ENCODE data around the gene AOPEP.
A peak's percentile ranks its signal among the peaks of the same experiment; 100 is the strongest.

Gene AOPEP

DNA sequence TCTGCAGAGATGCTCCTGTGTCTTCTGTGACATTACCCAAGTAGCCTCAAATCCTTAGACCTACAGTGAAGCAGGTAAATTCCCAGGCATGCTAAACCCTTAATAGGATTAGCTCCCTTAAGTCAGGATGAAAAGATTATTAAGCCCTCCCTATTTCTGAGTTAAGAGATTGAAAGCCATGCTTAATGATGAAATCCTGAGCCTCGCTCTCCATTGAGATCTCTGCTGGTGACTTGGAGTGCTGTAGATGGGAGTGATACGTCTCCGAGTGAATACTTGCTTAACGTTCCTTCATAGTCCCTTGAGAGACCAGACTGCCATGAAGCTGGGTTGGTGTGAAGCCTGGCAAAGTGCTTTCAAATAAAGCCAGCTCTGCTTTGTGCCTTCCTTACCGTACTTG is 34.2 kb downstream of the AOPEP start:
- DNase-seq (ENCODE audit: low spot score): no peak

DNA sequence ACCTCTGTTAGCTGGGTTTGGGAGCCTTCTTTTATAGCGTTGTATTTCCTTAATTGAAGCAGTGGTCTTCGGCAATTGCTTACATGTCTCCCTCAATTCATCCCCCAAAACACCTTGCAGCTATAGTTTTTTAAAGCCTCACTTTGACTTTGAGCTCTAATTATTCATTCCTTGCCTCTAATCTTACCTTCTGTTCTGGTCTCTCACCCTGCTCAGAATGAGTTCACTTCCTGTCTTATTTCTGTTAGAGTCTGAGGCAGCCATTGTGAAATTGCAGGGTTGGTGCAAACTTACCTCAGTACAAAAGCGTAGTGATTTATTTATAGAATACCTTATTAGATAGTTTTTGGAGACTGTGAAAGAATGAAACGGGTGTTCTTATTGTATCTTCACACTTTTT is 35.0 kb downstream of the AOPEP start:
- DNase-seq (ENCODE audit: low spot score): no peak

DNA sequence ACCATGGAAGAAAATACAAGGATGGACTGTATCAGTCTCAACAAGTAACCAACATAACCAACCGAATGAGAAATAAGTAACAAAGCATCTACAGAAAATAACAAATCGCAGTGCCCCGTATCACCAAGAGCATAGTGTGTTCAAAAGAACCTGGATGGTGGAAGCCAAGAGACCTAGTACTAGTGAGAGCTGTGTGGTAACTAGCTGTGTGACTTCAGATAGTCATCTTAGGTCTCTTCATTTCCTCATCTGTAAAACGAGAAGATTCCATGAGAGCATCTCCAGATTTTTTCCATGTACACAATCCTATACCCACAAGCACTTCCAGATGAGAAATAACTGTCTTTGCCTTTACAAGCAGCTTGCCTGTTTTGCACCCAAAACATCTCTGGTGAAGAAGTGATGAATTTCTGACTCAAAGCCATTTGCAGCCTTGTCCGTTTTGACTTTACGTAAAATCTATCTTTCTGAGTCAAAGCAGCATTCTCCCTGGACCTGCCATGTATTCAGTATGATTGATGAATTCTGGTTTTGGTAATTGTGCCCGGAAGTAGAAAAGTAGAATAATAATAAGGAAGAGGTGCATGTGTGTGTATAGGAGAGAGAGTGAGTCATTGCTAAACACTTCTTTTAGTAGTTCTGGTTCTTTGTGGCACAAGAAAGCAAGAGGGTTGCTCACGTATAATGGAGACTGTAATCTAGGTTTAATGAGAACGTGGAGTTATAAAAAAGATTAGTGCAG is 41.0 kb downstream of the AOPEP start:
- DNase-seq (ENCODE audit: low spot score): peak; percentile 13

DNA sequence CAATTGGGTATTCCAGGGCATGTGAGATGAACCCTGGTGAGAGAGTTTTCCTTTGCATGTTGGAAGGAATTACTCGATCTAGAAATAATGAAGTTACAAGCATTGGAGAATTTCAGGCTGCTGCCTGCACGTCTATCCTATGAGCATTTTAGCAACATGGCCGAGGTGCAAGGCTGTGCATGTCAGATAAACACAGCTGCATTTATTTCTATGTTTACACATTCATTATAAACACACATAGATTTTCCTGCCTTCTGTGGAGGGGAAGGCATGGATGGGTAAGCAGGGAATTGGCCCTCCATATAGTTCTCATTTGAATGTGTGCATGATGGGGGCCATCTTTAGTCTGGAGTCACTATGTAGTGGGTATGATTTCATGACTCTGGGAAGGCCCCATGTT is 42.3 kb downstream of the AOPEP start:
- no peak for DNase-seq (ENCODE audit: low spot score)

DNA sequence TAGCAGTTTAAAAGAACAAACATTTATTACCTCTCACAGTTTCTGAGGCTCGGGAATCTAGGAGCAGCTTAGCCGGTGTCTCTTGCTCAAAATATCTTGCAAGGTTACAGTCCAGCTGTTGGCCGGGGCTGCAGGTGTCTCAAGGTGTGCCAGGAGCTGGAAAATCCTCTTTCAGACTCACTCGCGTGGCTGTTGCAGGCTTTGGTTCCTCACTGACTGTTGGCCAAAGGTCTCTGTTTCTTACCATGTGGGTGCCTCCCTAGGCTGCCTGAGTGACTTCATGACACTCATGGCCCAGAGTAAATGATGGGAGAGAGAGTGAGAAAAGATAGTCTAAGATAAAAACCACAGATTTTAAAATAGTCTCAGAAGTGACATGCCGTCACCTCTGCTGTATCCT is 43.8 kb downstream of the AOPEP start:
- DNase-seq (ENCODE audit: low spot score): no peak

DNA sequence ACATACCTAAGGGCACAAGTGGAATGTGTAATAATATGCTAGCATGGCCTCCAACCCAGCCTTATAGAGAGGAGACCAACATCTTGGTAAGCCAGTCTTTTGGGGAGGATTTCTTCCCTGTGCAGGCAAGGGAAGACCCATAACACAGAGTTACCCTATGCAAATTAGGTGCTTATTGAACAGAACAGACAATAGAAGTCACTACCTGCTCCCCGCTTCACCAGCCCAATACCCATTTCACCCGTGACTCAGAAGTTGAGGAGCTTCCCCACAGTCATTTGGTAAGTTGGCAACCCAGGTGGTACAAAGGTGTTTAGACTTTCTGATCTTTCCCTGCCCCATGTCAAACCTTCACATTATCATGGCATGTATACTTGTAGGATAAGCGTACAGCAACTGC is 44.6 kb downstream of the AOPEP start:
- DNase-seq (ENCODE audit: low spot score): no peak

DNA sequence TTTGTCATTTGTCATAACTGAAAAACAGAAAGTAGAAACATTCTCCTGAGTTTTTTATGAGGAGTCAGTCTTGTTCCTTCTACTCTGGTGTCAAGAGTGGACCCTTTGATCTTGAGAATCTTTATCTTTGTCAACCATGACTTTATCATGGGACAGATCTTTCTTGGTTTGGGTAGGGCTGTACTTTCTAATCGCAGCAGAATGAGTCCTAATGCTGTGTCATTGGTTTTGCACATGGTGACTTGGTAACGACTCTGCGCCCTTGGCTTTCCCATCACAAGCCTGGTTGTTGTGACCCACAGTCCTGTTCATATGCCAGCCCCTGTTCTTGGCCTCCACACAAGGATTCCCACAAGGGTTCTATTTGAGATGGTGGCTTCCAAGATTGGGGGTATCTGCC is 45.6 kb downstream of the AOPEP start:
- DNase-seq (ENCODE audit: low spot score): no peak

DNA sequence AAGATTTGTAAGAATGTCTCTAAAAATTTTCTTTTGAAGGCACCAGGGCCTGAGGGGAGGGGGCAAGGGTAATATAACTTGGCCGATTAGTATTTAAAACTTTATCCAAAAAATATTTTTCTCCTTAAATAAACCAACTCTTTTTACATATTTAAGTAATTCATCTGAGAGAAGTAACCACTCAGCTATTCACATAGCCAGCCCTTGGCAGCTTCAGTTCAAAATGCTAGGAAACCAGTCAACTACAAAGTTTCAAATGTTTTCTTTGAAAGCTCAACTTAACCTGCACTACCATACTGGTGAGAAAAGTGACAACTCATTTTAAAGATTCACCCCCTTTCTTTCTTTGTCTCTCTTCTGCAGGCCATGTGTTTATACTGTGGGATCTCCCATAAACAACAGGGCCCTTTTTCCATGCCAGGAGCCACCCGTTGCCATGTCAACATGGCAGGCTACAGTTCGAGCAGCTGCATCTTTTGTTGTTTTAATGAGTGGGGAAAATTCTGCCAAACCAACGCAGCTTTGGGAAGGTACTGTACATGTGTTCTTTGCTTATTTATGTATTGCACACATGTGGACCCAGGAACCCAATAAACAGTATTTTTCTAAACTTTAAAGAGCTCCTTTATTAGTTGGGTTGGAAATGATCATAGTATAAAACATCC is 46.3 kb downstream of the AOPEP start:
- DNase-seq (ENCODE audit: low spot score): peak; percentile 34

DNA sequence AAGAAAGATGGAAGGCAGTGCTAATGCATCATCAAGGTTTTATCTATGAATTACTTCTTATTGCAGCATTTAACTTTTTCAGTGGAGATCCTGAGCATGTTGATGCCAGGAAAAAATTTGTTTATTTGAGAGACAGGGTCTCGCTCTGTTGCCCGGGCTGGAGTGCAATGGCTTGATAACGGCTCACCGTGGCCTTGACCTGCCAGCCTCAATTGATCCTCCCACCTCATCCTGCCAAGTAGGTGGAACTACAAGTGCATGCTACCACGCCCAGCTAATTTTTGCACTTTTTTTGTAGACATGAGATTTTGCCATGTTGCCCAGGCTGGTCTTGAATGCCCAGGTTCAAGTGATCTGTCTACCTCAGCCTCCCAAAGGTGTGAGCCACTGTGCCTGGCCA is 47.2 kb downstream of the AOPEP start:
- no peak for DNase-seq (ENCODE audit: low spot score)

DNA sequence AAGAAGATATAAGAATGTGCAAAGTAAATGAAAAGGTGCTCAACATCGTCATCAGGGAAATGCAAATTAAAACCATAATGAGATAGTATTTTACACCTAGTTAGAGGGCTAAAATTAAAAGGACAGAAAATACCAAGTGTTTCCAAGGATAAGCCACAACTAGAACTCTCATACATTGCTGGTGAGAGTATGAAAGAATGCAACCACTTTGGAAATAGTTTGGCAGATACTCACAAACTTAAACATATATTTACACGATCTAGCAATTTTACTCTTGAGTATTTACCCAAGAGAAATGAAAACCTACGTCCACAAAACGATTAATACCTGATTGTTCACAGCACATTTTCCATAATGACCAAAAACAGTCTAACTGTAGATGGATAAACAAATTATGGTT is 51.5 kb downstream of the AOPEP start:
- DNase-seq (ENCODE audit: low spot score): no peak

DNA sequence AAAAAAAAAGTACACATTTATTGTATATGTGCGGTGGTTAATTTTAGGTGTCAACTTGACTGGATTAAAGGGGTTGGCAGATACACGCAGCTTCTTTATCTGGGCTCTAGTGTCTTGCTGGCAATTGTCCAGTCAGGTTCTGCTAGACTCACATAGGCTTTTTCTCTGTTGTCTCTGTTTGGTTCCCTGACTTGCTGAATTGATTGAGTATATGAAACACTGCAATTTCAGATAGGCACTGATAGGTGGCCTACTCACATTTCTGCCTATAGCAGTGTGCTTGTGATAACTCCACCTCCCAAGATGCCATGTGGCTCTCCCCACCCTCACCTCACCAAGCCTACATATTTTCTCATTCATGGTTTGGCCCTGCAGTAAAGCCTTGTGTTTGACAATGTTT is 52.5 kb downstream of the AOPEP start:
- no peak for DNase-seq (ENCODE audit: low spot score)

DNA sequence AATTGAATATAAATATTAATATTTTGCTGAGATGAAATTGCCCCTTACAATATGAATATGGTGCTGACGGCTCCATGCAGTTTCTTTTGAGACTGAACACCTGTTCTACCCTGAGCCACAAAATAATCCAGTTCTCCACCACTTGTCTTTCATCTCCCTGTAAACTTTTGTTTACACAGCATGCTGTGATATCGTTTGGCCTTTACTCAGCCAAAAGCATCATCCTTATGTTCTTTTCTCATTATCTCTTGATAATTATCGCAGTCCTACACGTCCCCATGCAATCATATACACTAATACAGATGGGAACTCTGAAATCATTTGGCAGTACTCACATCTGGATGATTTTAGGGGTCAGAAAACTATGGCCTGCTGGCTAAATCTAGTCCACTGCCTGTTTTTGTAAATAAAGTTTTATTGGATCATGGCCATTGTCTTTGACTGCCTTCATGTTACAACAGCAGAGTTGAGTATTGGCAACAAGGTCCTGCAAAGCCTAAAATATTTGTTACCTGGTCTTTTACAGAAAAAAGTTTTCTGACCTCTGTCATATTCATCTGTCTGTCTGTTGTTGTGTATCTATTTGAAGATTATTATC is 53.3 kb downstream of the AOPEP start:
- no peak for DNase-seq (ENCODE audit: low spot score)

DNA sequence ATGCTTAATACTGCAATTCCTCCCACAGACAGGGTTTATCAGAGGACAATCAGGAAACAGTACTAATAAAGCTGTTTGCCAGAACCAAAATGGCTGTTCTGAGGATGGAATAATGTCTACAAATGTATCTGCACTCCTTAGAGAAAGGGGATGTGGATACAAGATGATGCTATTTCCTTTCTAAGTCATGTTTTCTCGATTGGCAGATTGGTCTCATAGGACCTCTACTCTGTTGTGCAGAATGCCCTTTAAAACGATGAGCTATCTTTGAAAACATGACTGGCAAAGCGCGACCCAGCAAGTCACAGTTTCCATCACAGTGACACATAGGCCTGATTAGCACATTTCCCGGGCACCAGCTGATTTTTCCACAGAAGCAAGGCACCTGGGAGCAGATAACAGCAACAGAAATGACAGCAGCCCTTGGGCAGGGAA is 54.0 kb downstream of the AOPEP start:
- no peak for DNase-seq (ENCODE audit: low spot score)

DNA sequence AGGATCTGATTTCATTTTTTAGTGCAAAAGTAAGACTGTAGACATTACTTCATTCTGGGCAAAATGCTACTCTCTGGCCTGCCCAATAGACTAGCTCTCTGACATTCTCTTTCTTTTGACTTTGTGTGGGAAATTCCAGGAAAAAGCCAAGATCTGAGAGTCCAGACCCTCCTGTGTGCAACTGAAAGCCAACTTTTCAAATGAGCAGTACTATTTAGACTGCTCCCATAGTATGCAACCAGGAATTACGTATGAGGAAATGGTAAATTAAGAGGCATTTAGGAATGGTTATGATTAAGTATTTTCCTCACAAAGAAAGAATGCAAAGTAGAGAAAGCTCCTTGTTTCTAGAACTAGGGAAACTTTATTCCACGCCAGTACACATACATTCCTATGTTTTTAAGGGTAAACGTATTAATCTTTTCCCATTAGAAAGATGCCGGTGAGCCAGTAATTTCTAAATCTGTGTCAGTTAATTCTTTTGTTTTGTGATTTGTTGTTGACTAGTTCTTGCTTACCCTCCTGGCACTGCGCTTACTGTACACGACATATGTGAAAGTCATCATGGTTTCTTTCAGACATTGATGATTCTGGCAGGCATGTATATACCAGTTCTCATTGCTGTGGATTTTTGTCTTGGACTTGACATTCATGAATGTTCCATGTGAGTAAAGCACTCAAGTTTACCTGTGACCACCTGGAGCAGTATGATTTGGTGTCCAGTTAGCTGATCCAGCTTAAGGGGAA is 56.0 kb downstream of the AOPEP start:
- peak; percentile 41 for DNase-seq (ENCODE audit: low spot score)

DNA sequence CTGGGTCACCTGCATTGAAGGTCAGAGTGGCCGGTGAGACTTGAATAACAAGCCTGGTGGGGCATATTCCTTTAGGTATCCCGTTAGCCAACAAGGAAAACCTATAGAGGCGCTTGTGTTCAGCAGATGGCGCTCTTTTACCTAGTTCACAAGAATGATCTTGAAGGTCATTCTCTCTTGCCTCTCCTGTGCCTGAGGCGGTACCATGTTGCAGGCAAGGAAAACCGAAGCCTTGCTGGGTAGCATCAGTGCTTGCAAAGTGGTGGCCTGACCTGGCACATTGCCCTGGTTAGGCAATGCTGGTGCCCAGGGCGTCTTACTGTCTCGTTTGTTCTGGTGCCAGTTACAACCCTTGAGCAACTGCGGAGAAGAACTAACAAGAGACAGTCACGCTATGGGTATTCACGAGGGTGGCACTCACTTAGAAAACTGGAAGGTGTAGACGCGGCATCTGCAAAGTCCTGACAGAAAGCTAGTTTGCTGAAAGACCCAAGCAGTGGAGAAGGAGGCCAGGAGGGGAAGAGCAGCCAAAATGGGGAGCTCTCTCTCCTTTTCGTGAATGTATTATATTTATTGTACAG is 56.7 kb downstream of the AOPEP start:
- peak; percentile 78 for DNase-seq (ENCODE audit: low spot score)

DNA sequence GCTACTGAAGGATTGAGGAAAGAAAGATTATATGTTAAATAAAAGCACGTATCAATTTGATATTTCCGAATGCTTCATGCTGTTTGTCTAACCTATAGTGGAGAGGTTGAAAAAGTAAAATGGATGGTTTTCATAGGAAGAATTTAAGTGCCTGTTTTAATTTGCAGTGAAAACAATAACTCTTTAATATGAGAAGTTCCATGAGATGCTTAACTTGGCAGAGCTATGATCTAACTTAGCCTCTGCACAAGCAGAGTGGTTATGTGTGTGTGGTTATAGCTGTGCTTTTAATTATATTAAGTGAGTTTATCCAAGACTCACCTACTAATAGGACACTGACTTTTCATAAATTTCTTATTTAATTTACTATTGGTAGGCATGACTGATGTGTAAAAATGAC is 57.4 kb downstream of the AOPEP start:
- DNase-seq (ENCODE audit: low spot score): no peak

DNA sequence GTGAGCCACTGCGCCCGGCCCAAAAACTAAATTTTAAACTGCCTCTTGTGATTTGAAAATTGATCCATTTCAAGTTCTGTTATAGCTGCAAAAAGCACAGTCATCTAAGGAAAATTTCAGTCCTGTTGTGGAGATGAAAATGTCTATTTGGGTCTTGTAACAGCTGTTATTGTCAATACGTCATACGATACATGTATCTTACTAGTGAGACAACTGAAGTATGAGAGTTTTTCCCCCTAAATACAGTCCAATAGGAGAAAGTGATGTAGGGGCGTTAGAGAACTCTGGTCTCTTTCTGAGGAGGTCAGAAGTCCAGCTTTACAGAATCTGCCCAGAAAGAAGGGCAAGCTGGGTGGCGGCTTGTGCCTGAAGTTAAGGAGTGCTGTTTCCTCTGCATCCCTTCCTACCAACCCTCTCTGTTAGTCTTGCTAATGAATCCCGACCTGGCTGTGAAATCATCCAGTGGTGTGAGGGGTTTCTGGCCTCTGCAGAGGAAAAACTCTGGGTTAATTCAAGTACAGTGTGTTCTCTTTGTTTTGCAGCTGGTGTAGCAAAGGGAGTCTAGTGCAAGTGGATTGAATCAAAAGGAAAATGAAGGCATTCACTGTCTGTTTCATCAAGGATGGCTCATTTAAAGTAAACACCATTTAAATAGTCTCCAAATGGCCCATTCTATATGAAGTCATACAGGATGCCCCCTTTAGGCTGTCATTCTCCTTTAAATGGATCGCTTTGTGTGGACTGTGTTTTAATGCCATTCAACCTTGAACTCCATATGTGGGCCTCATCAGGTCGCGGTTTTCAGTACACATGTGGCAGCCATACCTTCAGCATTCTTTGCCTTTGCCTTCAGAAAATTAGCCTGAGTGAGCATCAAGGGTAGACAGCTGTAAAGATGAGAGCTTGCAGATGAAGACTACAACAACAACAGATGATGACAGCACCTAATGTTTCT is 59.0 kb downstream of the AOPEP start:
- no peak for DNase-seq (ENCODE audit: low spot score)

DNA sequence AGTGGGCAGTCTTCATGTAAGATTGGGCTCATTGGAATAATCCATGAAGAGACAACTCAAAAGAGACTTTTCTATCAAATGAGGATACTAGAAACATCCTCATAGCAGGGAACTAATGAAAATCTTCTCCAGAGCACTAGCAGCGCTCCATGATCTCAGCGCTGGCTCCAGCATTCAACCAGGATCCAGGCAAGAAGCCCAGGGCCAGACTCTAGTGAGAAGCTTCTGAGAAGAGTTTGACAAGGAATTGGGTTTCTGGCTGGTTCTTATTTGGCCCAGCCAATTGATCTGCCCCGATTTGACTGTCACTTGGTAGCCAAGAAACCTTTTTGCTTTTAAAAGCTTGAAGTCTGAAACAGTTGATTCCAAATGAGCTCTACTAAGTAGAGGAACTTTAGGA is 60.1 kb downstream of the AOPEP start:
- DNase-seq (ENCODE audit: low spot score): no peak

DNA sequence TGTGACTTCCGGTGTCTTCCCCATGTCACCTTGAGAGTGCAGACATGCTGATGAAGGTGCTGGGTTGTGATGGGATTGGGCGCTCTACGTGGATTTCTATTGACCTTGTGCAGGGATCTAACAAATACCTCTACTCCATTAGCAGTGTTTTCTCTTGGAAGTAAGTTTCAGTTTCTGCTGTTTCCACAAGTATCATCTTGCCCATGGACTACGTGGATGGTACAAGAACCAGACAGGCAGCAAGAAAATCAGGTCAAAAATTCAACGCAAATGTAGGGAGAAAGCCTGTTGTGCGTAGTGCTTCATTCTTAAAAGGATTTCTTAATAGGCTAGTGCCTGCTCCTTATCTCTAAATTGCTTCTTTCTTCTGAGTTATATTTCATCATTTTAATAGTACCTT is 60.8 kb downstream of the AOPEP start:
- no peak for DNase-seq (ENCODE audit: low spot score)

DNA sequence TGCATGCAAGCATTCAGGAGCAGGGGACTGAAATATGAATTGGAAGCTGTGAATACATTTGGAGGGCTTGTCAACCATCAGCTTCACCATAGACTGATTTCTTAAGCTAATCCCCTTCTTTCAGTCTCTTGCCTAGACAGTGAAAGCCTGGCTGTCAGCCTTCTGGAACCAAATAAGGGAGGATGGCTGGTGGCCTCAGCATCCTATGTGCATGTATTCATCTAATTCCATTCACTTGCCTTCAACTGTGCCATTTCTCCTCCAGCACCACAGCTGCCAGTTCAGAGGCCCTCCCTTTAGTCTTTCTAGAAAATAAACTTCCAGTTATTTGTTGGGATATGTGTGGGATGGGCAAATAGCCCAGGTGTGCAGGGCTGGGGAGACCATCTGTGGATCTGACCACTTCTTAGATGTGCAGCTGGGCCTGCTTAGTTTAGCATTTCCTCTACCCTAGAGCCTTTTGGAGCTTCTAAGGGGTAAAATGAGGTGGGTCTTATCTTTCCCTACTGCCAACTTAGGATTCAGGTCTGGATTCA is 62.1 kb downstream of the AOPEP start:
- DNase-seq (ENCODE audit: low spot score): no peak

DNA sequence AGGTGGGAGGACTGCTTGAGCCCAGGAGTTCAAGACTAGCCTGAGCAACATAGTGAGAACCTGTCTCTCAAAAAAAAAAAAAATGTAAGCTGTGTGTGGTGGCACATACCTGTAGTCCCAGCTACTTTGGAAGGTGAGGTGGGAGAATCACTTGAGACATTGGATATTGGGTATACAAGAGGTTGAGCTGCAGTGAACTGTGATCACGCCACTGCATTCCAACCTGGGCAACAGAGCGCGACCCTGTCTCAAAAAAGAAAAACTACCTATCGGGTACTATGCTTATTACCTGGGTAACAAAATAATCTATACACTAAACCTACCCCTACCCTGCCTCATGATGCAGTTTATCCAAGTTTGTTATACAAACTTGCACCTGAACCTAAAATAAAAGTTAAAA is 64.9 kb downstream of the AOPEP start:
- DNase-seq (ENCODE audit: low spot score): no peak
